ENCODE data around the gene DRG1.

DRG1 gene

GRCh38 chr22:31449506-31449905, 50.1 kb downstream of the DRG1 start:
- Histone ChIP-seq H3K9me3 (ENCODE audit: insufficient read depth, low read length) (no peaks in the 10 kb centered on the region), H3K4me3 (ENCODE audit: insufficient read depth, low read length, poor library complexity, severe bottlenecking) (no peak overlapping the region), H3K9me2 (replicated peaks; ENCODE audit: insufficient read depth, low read length) (no peaks in the 10 kb centered on the region), H4K20me1 (ENCODE audit: low read depth, low read length) (no peaks in the 10 kb centered on the region), H3K4me2 (ENCODE audit: low read depth, low read length, poor library complexity, severe bottlenecking) (no peak overlapping the region), H3K9ac (ENCODE audit: low read length) (no peak overlapping the region), H3K27me3 (ENCODE audit: low read length) (no peaks in the 10 kb centered on the region), H3K36me3 (ENCODE audit: low read length) (peaks cover 19% of the 10 kb centered on the region; the same call in 1 of the 2 replicates), H3F3A (ENCODE audit: insufficient read depth) (peaks cover 9% of the 10 kb centered on the region), H3K27ac (ENCODE audit: low read depth, low read length) (no peak overlapping the region), H2AFZ (ENCODE audit: low read depth, low read length, severe bottlenecking) (no peak overlapping the region), H3K79me2 (ENCODE audit: insufficient read depth, low read length) (no peaks in the 10 kb centered on the region)
- no peak for TF ChIP-seq EZH2phosphoT487 (conservative IDR thresholded peaks at IDR 0.05; ENCODE audit: low read length)
- TF ChIP-seq, protein P1, sequence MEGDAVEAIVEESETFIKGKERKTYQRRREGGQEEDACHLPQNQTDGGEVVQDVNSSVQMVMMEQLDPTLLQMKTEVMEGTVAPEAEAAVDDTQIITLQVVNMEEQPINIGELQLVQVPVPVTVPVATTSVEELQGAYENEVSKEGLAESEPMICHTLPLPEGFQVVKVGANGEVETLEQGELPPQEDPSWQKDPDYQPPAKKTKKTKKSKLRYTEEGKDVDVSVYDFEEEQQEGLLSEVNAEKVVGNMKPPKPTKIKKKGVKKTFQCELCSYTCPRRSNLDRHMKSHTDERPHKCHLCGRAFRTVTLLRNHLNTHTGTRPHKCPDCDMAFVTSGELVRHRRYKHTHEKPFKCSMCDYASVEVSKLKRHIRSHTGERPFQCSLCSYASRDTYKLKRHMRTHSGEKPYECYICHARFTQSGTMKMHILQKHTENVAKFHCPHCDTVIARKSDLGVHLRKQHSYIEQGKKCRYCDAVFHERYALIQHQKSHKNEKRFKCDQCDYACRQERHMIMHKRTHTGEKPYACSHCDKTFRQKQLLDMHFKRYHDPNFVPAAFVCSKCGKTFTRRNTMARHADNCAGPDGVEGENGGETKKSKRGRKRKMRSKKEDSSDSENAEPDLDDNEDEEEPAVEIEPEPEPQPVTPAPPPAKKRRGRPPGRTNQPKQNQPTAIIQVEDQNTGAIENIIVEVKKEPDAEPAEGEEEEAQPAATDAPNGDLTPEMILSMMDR (IDR thresholded peaks at IDR 0.05; ENCODE audit: insufficient read depth, low read length, poor library complexity, severe bottlenecking), result no peak

DNA sequence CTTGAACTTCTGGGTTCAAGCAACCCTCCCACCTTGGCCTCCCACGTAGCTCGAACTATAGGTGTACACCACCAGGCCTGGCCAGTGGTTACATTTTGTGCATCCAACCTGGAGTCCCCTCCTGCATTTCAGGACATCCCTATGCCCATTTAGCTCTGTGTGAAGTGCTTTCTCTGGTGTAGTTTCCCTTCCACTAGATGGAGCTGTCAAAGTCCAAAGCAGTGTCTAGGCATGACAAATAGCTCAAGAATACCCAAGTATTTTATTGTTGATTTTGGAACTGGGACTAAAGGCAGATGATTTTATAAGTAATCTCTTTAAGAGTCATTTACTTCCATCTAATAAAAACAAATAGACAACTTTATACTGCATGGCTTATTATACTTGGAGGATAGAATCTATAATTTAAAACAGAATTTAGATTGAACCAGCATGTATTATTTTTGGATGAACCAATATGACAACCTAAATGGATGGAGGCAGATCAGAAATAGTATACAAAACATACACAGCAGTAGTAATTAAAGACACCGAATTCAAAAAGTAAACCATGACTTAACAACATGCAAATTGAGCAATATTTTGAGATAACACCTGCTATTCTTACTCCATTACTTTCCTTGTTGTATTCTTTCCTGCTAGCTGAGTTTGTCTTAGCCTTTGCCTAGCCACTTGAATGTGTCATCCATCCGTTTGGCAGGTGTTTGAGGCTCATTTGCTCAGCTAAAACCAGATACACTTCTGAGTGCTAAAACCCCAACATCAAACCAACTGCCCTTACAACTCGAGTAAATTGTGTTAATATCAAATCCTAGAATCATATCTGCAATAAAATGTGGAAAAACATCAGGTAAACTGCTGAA, 52.5 kb downstream of the DRG1 start:
- Histone ChIP-seq H3K27ac (ENCODE audit: low read depth, low read length) (peak overlapping the region; percentile 13), H3K4me2 (ENCODE audit: low read depth, low read length, poor library complexity, severe bottlenecking) (no peak overlapping the region)
- TF ChIP-seq, protein P1 (IDR thresholded peaks at IDR 0.05; ENCODE audit: insufficient read depth, low read length, poor library complexity, severe bottlenecking), result peak; percentile 72
- no peak for TF ChIP-seq EZH2phosphoT487 (conservative IDR thresholded peaks at IDR 0.05; ENCODE audit: low read length)

DNA sequence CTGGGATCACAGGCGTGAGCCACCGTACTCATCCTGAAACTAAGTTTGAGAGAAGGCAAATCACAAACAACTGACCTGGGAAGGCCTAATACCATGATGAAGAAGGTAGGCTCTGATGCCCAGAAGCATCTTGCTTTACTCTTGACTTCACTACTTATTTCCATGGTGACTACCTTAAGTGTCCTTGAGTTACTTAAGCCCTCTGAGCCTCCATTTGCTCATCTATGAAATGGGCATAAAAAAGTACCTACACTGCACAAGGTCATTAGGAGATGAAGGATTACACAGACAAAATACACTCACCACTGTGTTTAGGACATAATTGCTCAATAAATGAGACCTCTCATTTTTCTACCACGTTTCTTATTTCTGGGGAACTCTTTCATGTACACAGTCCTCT, 62.3 kb downstream of the DRG1 start:
- H4K20me1 ChIP-seq (ENCODE audit: low read depth, low read length), result no peaks in the 10 kb centered on the region
- H3K79me2 ChIP-seq (ENCODE audit: insufficient read depth, low read length), result no peaks in the 10 kb centered on the region; the same call in 1 of the 2 replicates
- TF ChIP-seq, protein P1 (IDR thresholded peaks at IDR 0.05; ENCODE audit: insufficient read depth, low read length, poor library complexity, severe bottlenecking), result no peak
- no peak for TF ChIP-seq EZH2phosphoT487 (conservative IDR thresholded peaks at IDR 0.05; ENCODE audit: low read length)
- H3K27me3 ChIP-seq (ENCODE audit: low read length), result no peaks in the 10 kb centered on the region
- H3K9me2 ChIP-seq (replicated peaks; ENCODE audit: insufficient read depth, low read length), result no peaks in the 10 kb centered on the region
- H3K9ac ChIP-seq (ENCODE audit: low read length), result no peak overlapping the region
- H3K4me2 ChIP-seq (ENCODE audit: low read depth, low read length, poor library complexity, severe bottlenecking), result no peak overlapping the region
- H3K36me3 ChIP-seq (ENCODE audit: low read length), result peaks cover 24% of the 10 kb centered on the region; the same call in 1 of the 2 replicates
- no peaks in the 10 kb centered on the region for H3K9me3 ChIP-seq (ENCODE audit: insufficient read depth, low read length)
- no peak overlapping the region for H2AFZ ChIP-seq (ENCODE audit: low read depth, low read length, severe bottlenecking)
- no peaks in the 10 kb centered on the region for H3F3A ChIP-seq (ENCODE audit: insufficient read depth)
- H3K27ac ChIP-seq (ENCODE audit: low read depth, low read length), result no peak overlapping the region
- H3K4me3 ChIP-seq (ENCODE audit: insufficient read depth, low read length, poor library complexity, severe bottlenecking), result no peak overlapping the region

More for the DNA sequence above, 52.5 kb downstream of the DRG1 start:
- Histone ChIP-seq H3K9ac (ENCODE audit: low read length) (no peak overlapping the region), H3K4me3 (ENCODE audit: insufficient read depth, low read length, poor library complexity, severe bottlenecking) (no peak overlapping the region), H2AFZ (ENCODE audit: low read depth, low read length, severe bottlenecking) (no peak overlapping the region), H3K9me2 (replicated peaks; ENCODE audit: insufficient read depth, low read length) (no peaks in the 10 kb centered on the region), H3K27me3 (ENCODE audit: low read length) (no peaks in the 10 kb centered on the region), H4K20me1 (ENCODE audit: low read depth, low read length) (no peaks in the 10 kb centered on the region), H3F3A (ENCODE audit: insufficient read depth) (peaks cover 13% of the 10 kb centered on the region), H3K36me3 (ENCODE audit: low read length) (peaks cover 27% of the 10 kb centered on the region; the same call in 1 of the 2 replicates), H3K9me3 (ENCODE audit: insufficient read depth, low read length) (no peaks in the 10 kb centered on the region), H3K79me2 (ENCODE audit: insufficient read depth, low read length) (no peaks in the 10 kb centered on the region)

Data from SU-DHL-6 (cell line).